Measurements from ENCODE around the gene ZSCAN9.
A peak's percentile ranks its signal among the peaks of the same experiment; 100 is the strongest.

ZSCAN9 gene

GRCh38 chr6:28240471-28240870 lies 15.4 kb downstream of the ZSCAN9 start:
- DNase-seq (ENCODE audit: low read depth): no peak
- H3K4me3 ChIP-seq (replicated peaks; ENCODE audit: low read depth, low read length): no peak overlapping the region
- no peak for TF ChIP-seq CTCF (IDR thresholded peaks at IDR 0.05; ENCODE audit: low read length, missing control alignments)

GRCh38 chr6:28243946-28244345 lies 18.9 kb downstream of the ZSCAN9 start:
- H3K4me3 ChIP-seq (replicated peaks; ENCODE audit: low read depth, low read length): no peak overlapping the region
- no peak for TF ChIP-seq CTCF (IDR thresholded peaks at IDR 0.05; ENCODE audit: low read length, missing control alignments)
- DNase-seq (ENCODE audit: low read depth): no peak

GRCh38 chr6:28245206-28245941 lies 20.3 kb downstream of the ZSCAN9 start:
- no peak overlapping the region for H3K4me3 ChIP-seq (replicated peaks; ENCODE audit: low read depth, low read length)
- TF ChIP-seq CTCF (IDR thresholded peaks at IDR 0.05; ENCODE audit: low read length, missing control alignments): no peak
- no peak for DNase-seq (ENCODE audit: low read depth)

GRCh38 chr6:28248916-28249315 lies 23.8 kb downstream of the ZSCAN9 start:
- H3K4me3 ChIP-seq (replicated peaks; ENCODE audit: low read depth, low read length): no peak overlapping the region
- TF ChIP-seq CTCF (IDR thresholded peaks at IDR 0.05; ENCODE audit: low read length, missing control alignments): no peak
- no peak for DNase-seq (ENCODE audit: low read depth)

- H3K4me3 ChIP-seq (replicated peaks; ENCODE audit: low read depth, low read length): peak overlapping the region; percentile 80
- TF ChIP-seq CTCF (IDR thresholded peaks at IDR 0.05; ENCODE audit: low read length, missing control alignments): no peak
- DNase-seq (ENCODE audit: low read depth): no peak
These were observed 25.7 kb downstream of the ZSCAN9 start for GRCh38 chr6:28250747-28251146.

GRCh38 chr6:28251661-28252008 lies 26.6 kb downstream of the ZSCAN9 start:
- no peak for TF ChIP-seq CTCF (IDR thresholded peaks at IDR 0.05; ENCODE audit: low read length, missing control alignments)
- H3K4me3 ChIP-seq (replicated peaks; ENCODE audit: low read depth, low read length): peak overlapping the region; percentile 80
- DNase-seq (ENCODE audit: low read depth): peak; percentile 11
